WTC11 (cell line): ENCODE data around the gene AP3D1. TPM values are rescaled to one million over a fixed set of nuclear protein-coding genes. Genes with fewer than 3 reads are reported as not detected.

Experiments used
- CBFB ChIP-seq: sonication (generic); formaldehyde crosslinking; IDR thresholded peaks from 2 replicates; pipeline ENCODE4 v1.8.1; 2022; ENCODE audit warnings: mild to moderate bottlenecking, low read depth, missing genetic modification reagents
- E2F5 ChIP-seq: sonication (generic); formaldehyde crosslinking; IDR thresholded peaks from 2 replicates; pipeline ENCODE4 v1.8.1; 2022; ENCODE audit warnings: mild to moderate bottlenecking, moderate library complexity, missing genetic modification reagents
- ELF4 ChIP-seq: sonication (generic); formaldehyde crosslinking; IDR thresholded peaks from 2 replicates; pipeline ENCODE4 v1.8.1; 2022; ENCODE audit warnings: low read depth, mild to moderate bottlenecking, moderate library complexity, missing genetic modification reagents
- FOXP1 ChIP-seq: sonication (generic); formaldehyde crosslinking; IDR thresholded peaks from 2 replicates; pipeline ENCODE4 v1.8.0; 2022; ENCODE audit warnings: missing genetic modification reagents, mild to moderate bottlenecking, moderate library complexity, borderline replicate concordance
- GTF2I ChIP-seq: fragments of 250-450 bp; sonication (Bioruptor Pico); conservative IDR thresholded peaks from 2 replicates; pipeline ENCODE4 v1.4.0; 2021; ENCODE audit warnings: mild to moderate bottlenecking
- NFATC4 ChIP-seq: fragments of 250-450 bp; sonication (Bioruptor Pico); IDR thresholded peaks from 2 replicates; pipeline ENCODE4 v1.9.0; 2021; ENCODE audit warnings: mild to moderate bottlenecking
- NR1H2 ChIP-seq: sonication (generic); formaldehyde crosslinking; IDR thresholded peaks from 2 replicates; pipeline ENCODE4 v1.9.0; 2021; ENCODE audit warnings: mild to moderate bottlenecking, moderate library complexity, missing genetic modification reagents
- SMAD3 ChIP-seq: sonication (generic); formaldehyde crosslinking; IDR thresholded peaks from 2 replicates; pipeline ENCODE4 v1.8.0; 2022; ENCODE audit warnings: missing genetic modification reagents, mild to moderate bottlenecking, borderline replicate concordance
- USF2 ChIP-seq: sonication (generic); formaldehyde crosslinking; IDR thresholded peaks from 2 replicates; pipeline ENCODE4 v1.8.1; 2023; ENCODE audit warnings: mild to moderate bottlenecking, missing genetic modification reagents, moderate library complexity
- ZNF219 ChIP-seq: sonication (generic); formaldehyde crosslinking; IDR thresholded peaks from 2 replicates; pipeline ENCODE4 v1.8.0; 2023; ENCODE audit warnings: missing genetic modification reagents, mild to moderate bottlenecking, borderline replicate concordance
- ZSCAN18 ChIP-seq: fragments of 250-450 bp; sonication (Bioruptor Pico); IDR thresholded peaks from 2 replicates; pipeline ENCODE4 v2.1.2; 2022; ENCODE audit warnings: mild to moderate bottlenecking, moderate library complexity
- total RNA-seq: library from RNA; stranded (reverse); gene quantifications from 3 replicates; pipeline ENCODE4 v1.2.3, GENCODE V29; 2021

AP3D1 gene
- total RNA-seq, 1 experiment from 2014 or later, result 190 TPM

GRCh38 chr19:2050991-2051772, 100.2 kb downstream of the AP3D1 start, which contains the start of gene MKNK2 (continued):
- TF ChIP-seq FOXP1 (CRISPR knock-in tag) (peak; percentile 63; the same call in 1 of the 2 replicates), ZNF219 (no peak), SMAD3 (CRISPR knock-in tag) (no peak), GTF2I (CRISPR knock-in tag) (peak; percentile 100), NR1H2 (no peak), CBFB (no peak), NFATC4 (CRISPR knock-in tag) (peak; percentile 64; the same call in 1 of the 2 replicates), E2F5 (CRISPR knock-in tag) (0 out of 2 replicates have a peak, but pooled peaks have one; percentile 69), ZSCAN18 (CRISPR knock-in tag) (peak; percentile 29; the same call in 1 of the 2 replicates), ELF4 (CRISPR knock-in tag) (no peak), USF2 (CRISPR knock-in tag) (no peak)
- TF ChIP-seq, all 79 proteins: peak for 21

Other genes starting within 250 kb of the AP3D1 start
- gene ADAT3, start 246.2 kb downstream of the AP3D1 start, total RNA-seq, result 15.0 to 20.3 TPM (median 15.9 TPM) in 3 replicates
- 81.3 to 86.1 TPM (median 86.1 TPM) in 3 replicates for gene SCAMP4, start 246.2 kb downstream of the AP3D1 start, total RNA-seq
- 102 to 126 TPM (median 107 TPM) in 3 replicates for gene CSNK1G2, start 210.4 kb downstream of the AP3D1 start, total RNA-seq
- 106 to 148 TPM (median 145 TPM) in 3 replicates for gene BTBD2, start 135.9 kb downstream of the AP3D1 start, total RNA-seq
- 150 to 165 TPM (median 163 TPM) in 3 replicates for gene MKNK2, start 100.3 kb downstream of the AP3D1 start, total RNA-seq
- 8.1 to 9.8 TPM (median 9.6 TPM) in 3 replicates for gene MOB3A, start 55.2 kb downstream of the AP3D1 start, total RNA-seq
- 0.73 to 1.9 TPM (median 1.8 TPM) in 3 replicates for gene IZUMO4, start 54.7 kb downstream of the AP3D1 start, total RNA-seq
- 99.2 to 111 TPM (median 103 TPM) in 3 replicates for gene DOT1L, start 12.4 kb upstream of the AP3D1 start, total RNA-seq
- gene PLEKHJ1, start 84.8 kb upstream of the AP3D1 start, total RNA-seq, result 164 to 189 TPM (median 167 TPM) in 3 replicates
- 167 to 184 TPM (median 169 TPM) in 3 replicates for gene SF3A2, start 85.3 kb upstream of the AP3D1 start, total RNA-seq
- gene AMH, start 97.8 kb upstream of the AP3D1 start, total RNA-seq, result 4.7 to 11.2 TPM (median 5.2 TPM) in 3 replicates
- gene JSRP1, start 104.9 kb upstream of the AP3D1 start, total RNA-seq, result 0.33 to 1.4 TPM (median 0.73 TPM) in 3 replicates
- gene PEAK3, start 130.6 kb upstream of the AP3D1 start, total RNA-seq, result not detected in 3 replicates
- 2.0 to 2.9 TPM (median 2.8 TPM) in 3 replicates for gene LINGO3, start 156.6 kb upstream of the AP3D1 start, total RNA-seq
- 245 to 250 TPM (median 248 TPM) in 3 replicates for gene LSM7, start 177.0 kb upstream of the AP3D1 start, total RNA-seq
- 94.6 to 117 TPM (median 95.8 TPM) in 3 replicates for gene SPPL2B, start 177.1 kb upstream of the AP3D1 start, total RNA-seq
- gene TMPRSS9, start 208.7 kb upstream of the AP3D1 start, total RNA-seq, result 0.37 to 0.57 TPM (median 0.55 TPM) in 3 replicates